ENCODE results near the gene AGTRAP. TPM values are rescaled to one million over a fixed set of nuclear protein-coding genes. Genes with fewer than 3 reads are reported as not detected.
A peak's percentile ranks its signal among the peaks of the same experiment; 100 is the strongest.

AGTRAP gene
- total and polyA plus RNA-seq, 4 donors: 37.0 to 266 (median 83.3) TPM

DNA sequence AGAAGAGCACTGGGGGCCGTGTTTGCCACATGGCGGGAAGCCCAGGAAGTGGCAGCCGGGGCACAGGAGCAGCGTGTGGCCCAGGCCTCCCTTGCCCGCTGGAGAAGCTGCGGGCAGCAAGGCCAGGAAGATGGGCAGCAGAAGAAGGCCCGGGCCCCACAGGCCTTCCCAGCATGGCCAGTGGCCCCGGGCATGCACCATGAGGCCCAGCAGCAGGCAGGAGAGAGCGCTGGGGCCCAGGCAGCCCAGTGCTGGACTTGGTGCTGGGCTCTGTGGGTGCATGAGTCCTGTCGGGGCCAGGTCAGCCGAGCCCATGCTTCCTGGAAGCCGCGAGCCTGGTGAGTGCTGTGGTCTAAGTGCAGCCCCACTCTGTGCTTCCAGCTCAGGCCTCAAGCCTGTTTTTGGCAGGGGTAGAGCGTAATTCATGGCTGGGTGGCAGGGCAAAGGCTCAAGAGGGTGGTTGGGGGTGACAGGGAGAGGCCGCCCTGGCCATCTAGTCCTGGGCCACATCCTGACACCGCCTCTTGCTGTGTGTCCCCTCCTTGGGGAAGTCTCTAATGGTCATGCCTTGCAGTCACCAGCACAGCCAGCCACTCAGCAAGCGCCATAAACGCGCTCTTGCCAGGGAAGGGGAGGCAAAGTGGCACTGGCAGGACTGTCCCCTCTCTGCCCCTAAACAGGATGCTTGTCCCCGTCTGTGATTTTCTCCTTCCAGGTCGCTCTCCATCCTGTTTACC, 48.5 kb downstream of the AGTRAP start:
- peak overlapping the region; percentile 38 to 71 for H3K27ac ChIP-seq (ENCODE audit: low read depth in 1 of 2, low read length in 1 of 2)
- H3K27me3 ChIP-seq (ENCODE audit: control insufficient read depth in 3 of 3, insufficient read depth in 3 of 3, low read length in 2 of 3): no peaks in the 10 kb centered on the region
- H3K36me3 ChIP-seq (ENCODE audit: control insufficient read depth in 4 of 4, insufficient read depth in 4 of 4, low read length in 4 of 4): peaks cover 0 to 7% (median 0%) of the 10 kb centered on the region in 4 donors
- no peak overlapping the region for H3K9ac ChIP-seq (ENCODE audit: insufficient read depth in 1 of 2, low read length in 2 of 2)
- H3K4me1 ChIP-seq (ENCODE audit: control insufficient read depth in 5 of 5, insufficient read depth in 5 of 5, low read length in 5 of 5): peaks cover 0 to 35% (median 17%) of the 10 kb centered on the region in 5 donors
- DNase-seq: no peak
- H3K4me3 ChIP-seq: no peak overlapping the region
- no peak for ATAC-seq (ENCODE audit: insufficient read depth, low FRiP score)
- 64 to 66% methylated on average over 20 to 21 of the region's 21 CpGs for WGBS, 2 donors
- H3K9me3 ChIP-seq (ENCODE audit: control insufficient read depth in 4 of 4, insufficient read depth in 3 of 4, low read length in 3 of 4): peaks cover 0 to 2% (median 0%) of the 10 kb centered on the region in 4 donors
- TF ChIP-seq, protein P1, sequence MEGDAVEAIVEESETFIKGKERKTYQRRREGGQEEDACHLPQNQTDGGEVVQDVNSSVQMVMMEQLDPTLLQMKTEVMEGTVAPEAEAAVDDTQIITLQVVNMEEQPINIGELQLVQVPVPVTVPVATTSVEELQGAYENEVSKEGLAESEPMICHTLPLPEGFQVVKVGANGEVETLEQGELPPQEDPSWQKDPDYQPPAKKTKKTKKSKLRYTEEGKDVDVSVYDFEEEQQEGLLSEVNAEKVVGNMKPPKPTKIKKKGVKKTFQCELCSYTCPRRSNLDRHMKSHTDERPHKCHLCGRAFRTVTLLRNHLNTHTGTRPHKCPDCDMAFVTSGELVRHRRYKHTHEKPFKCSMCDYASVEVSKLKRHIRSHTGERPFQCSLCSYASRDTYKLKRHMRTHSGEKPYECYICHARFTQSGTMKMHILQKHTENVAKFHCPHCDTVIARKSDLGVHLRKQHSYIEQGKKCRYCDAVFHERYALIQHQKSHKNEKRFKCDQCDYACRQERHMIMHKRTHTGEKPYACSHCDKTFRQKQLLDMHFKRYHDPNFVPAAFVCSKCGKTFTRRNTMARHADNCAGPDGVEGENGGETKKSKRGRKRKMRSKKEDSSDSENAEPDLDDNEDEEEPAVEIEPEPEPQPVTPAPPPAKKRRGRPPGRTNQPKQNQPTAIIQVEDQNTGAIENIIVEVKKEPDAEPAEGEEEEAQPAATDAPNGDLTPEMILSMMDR (IDR thresholded peaks at IDR 0.05; ENCODE audit: control extremely low read depth, extremely low read depth): no peak

DNA sequence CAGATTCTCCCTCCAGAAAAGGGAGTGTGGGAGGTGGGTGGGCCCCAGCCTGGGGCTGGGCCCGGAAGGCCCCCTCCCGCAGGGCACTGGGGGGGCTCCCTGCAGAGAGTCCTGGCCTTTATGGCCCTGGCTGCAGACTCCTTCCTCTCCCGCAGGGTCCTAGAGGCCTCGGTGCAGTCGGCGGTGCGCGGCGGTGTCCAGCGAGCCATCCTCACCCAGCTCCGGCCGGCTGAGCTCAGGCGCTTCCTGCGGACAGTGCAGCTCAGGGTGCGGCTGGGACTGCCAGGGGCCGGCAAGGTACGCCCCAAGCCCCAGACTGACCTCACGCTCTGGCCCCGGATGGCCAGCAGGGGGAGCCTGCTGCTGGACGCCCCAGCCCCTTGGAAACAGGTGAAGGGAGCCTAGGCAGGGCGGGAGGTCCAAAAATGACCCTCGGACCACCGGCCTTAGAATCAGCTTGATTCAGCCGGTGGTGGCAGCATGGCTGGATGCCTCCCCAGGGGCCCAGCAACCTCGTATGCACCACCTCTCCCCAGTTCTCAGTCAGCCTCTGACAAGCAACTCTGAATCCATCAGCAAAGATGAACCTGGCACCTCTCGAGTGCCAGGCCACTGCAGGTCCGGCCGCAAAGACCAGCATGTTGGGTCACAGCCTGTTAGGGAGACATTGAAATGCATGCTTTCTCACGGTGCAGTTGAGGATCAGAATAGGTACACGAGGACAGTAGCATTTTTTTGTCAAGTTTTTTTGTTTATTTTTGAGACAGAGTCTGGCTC, 49.2 kb downstream of the AGTRAP start:
- H3K36me3 ChIP-seq (ENCODE audit: control insufficient read depth in 4 of 4, insufficient read depth in 4 of 4, low read length in 4 of 4): peaks cover 0 to 10% (median under 1%) of the 10 kb centered on the region in 4 donors
- ATAC-seq (ENCODE audit: insufficient read depth, low FRiP score): no peak
- peak overlapping the region; percentile 38 to 49 for H3K27ac ChIP-seq (ENCODE audit: low read depth in 1 of 2, low read length in 1 of 2)
- H3K4me3 ChIP-seq: no peak overlapping the region
- TF ChIP-seq, protein P1 (IDR thresholded peaks at IDR 0.05; ENCODE audit: control extremely low read depth, extremely low read depth): peak; percentile 63
- peaks cover 3 to 43% (median 17%) of the 10 kb centered on the region in 5 donors for H3K4me1 ChIP-seq (ENCODE audit: control insufficient read depth in 5 of 5, insufficient read depth in 5 of 5, low read length in 5 of 5)
- peak; percentile 51 to 87 (median 61) for DNase-seq
- H3K9me3 ChIP-seq (ENCODE audit: control insufficient read depth in 4 of 4, insufficient read depth in 3 of 4, low read length in 3 of 4): peaks cover 0 to 2% (median 0%) of the 10 kb centered on the region in 4 donors
- WGBS, 2 donors: 5 to 9% methylated on average over 28 to 30 of the region's 30 CpGs
- no peaks in the 10 kb centered on the region for H3K27me3 ChIP-seq (ENCODE audit: control insufficient read depth in 3 of 3, insufficient read depth in 3 of 3, low read length in 2 of 3)
- H3K9ac ChIP-seq (ENCODE audit: insufficient read depth in 1 of 2, low read length in 2 of 2): no peak overlapping the region

DNA sequence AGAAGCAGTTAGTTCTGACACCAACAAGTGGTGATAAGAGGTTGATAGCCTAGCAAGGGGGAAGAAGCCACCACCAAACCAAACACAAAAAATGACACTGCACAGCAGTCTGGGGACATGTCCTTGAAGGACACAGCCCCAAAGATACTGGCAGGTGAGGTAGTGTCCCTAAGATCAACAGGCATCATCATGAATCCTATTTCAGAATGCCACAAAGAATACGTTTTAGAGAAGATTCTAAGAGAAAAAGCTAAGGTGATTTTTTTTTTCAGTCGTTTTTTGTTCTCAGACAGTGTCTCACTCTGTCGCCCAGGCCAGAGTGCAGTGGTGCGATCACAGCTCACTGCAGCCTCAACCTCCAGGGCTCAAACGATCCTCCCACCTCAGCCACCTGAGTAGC, 50.2 kb downstream of the AGTRAP start:
- H3K4me1 ChIP-seq (ENCODE audit: control insufficient read depth in 5 of 5, insufficient read depth in 5 of 5, low read length in 5 of 5): peaks cover 3 to 51% (median 17%) of the 10 kb centered on the region in 5 donors
- no peaks in the 10 kb centered on the region for H3K27me3 ChIP-seq (ENCODE audit: control insufficient read depth in 3 of 3, insufficient read depth in 3 of 3, low read length in 2 of 3)
- TF ChIP-seq, protein P1 (IDR thresholded peaks at IDR 0.05; ENCODE audit: control extremely low read depth, extremely low read depth): no peak
- no peak overlapping the region for H3K9ac ChIP-seq (ENCODE audit: insufficient read depth in 1 of 2, low read length in 2 of 2)
- ATAC-seq (ENCODE audit: insufficient read depth, low FRiP score) (no peak), DNase-seq (no peak)
- no peaks in the 10 kb centered on the region for H3K9me3 ChIP-seq (ENCODE audit: control insufficient read depth in 4 of 4, insufficient read depth in 3 of 4, low read length in 3 of 4)
- peaks cover 0 to 14% (median 4%) of the 10 kb centered on the region in 4 donors for H3K36me3 ChIP-seq (ENCODE audit: control insufficient read depth in 4 of 4, insufficient read depth in 4 of 4, low read length in 4 of 4)
- no peak overlapping the region for H3K4me3 ChIP-seq
- H3K27ac ChIP-seq (ENCODE audit: low read depth in 1 of 2, low read length in 1 of 2): peak overlapping the region in 1 of 2 donors; percentile 28
- WGBS, 2 donors: 64 to 73% methylated on average over 5 of the region's 5 CpGs

All from lung (tissue), 12 donors.